SK-N-SH treated with all-trans-retinoic acid at 6 μM for 48 hours (cell line): ENCODE measurements around the gene PMEPA1.

ENCODE experiments used
- ARNTL ChIP-seq: fragments of 450-650 bp; formaldehyde crosslinking; IDR thresholded peaks from 2 replicates; pipeline ENCODE4 v1.5.0; 2020; ENCODE audit warnings: low read depth, mild to moderate bottlenecking, moderate library complexity, borderline replicate concordance
- GLIS3 ChIP-seq: fragments of 250-450 bp; sonication (Bioruptor Pico); IDR thresholded peaks from 2 replicates; pipeline ENCODE4 v1.5.0; 2020; ENCODE audit warnings: mild to moderate bottlenecking, moderate library complexity
- ISL1 ChIP-seq: fragments of 250-450 bp; sonication (Bioruptor Pico); IDR thresholded peaks from 2 replicates; pipeline ENCODE4 v2.1.2; 2022; ENCODE audit warnings: mild to moderate bottlenecking, moderate library complexity
- PATZ1 ChIP-seq: fragments of 250-450 bp; sonication (Bioruptor Pico); IDR thresholded peaks from 2 replicates; pipeline ENCODE4 v1.8.0; 2020; ENCODE audit warnings: mild to moderate bottlenecking, moderate library complexity, borderline replicate concordance
- ZNF70 ChIP-seq: fragments of 450-650 bp; formaldehyde crosslinking; IDR thresholded peaks from 2 replicates; pipeline ENCODE4 v1.5.0; 2020; ENCODE audit warnings: mild to moderate bottlenecking, moderate library complexity

DNA sequence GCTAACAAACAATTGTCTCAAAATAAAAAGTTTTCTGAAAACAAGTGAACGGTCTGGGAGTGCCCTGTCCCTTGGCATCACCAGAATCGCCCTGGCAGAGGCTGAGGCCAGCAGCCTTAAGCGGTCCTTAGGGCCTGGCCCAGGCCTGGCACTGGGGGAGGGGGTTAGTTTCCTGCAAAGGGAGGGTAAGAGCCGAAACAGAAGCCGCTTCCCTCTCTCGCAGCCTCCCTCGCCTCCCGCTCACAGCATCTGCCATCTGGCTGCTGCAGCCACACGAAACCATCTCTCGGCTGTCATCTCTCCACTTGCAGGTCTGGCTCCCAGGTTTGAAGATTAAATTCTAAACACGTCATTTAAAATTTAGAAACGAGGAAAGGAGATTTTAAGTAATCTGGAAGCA lies 31.5 kb downstream of the PMEPA1 start:
- TF ChIP-seq PATZ1 (CRISPR knock-in tag) (no peak), ZNF70 (CRISPR knock-in tag) (no peak), GLIS3 (CRISPR knock-in tag) (no peak), ISL1 (CRISPR knock-in tag) (no peak), ARNTL (CRISPR knock-in tag) (no peak)
